Measurements from ENCODE around the gene SORCS3.

The SORCS3 gene

GRCh38 chr10:104899779-104900178 lies 258.7 kb downstream of the SORCS3 start:
- no peak overlapping the region for H3K27ac ChIP-seq
- no peak overlapping the region for H3K9ac ChIP-seq (ENCODE audit: insufficient read length)
- H3K36me3 ChIP-seq (ENCODE audit: insufficient read depth, low read length): no peaks in the 10 kb centered on the region
- H3K4me3 ChIP-seq: no peak overlapping the region
- H3K9me3 ChIP-seq (ENCODE audit: low read depth, low read length): no peaks in the 10 kb centered on the region
- TF ChIP-seq POLR2AphosphoS5 (IDR thresholded peaks at IDR 0.05; ENCODE audit: borderline replicate concordance, low read depth, low read length): no peak
- TF ChIP-seq EZH2 (IDR thresholded peaks at IDR 0.05): no peak
- TF ChIP-seq FOXP2 (optimal IDR thresholded peaks at IDR 0.05; ENCODE audit: control extremely low read depth, extremely low read length, insufficient read depth): no peak
- no peak for DNase-seq (ENCODE audit: low read depth, low spot score)

- H3K4me3 ChIP-seq: no peak overlapping the region
- no peaks in the 10 kb centered on the region for H3K9me3 ChIP-seq (ENCODE audit: low read depth, low read length)
- DNase-seq (ENCODE audit: low read depth, low spot score): no peak
- no peak for TF ChIP-seq FOXP2 (optimal IDR thresholded peaks at IDR 0.05; ENCODE audit: control extremely low read depth, extremely low read length, insufficient read depth)
- no peak for TF ChIP-seq EZH2 (IDR thresholded peaks at IDR 0.05)
- no peak for TF ChIP-seq POLR2AphosphoS5 (IDR thresholded peaks at IDR 0.05; ENCODE audit: borderline replicate concordance, low read depth, low read length)
- no peak overlapping the region for H3K9ac ChIP-seq (ENCODE audit: insufficient read length)
- no peak overlapping the region for H3K27ac ChIP-seq
- H3K36me3 ChIP-seq (ENCODE audit: insufficient read depth, low read length): no peaks in the 10 kb centered on the region
These were observed 262.3 kb downstream of the SORCS3 start for GRCh38 chr10:104903433-104903832.

GRCh38 chr10:104904753-104905323 lies 263.7 kb downstream of the SORCS3 start:
- Histone ChIP-seq H3K36me3 (ENCODE audit: insufficient read depth, low read length) (no peaks in the 10 kb centered on the region), H3K9ac (ENCODE audit: insufficient read length) (no peak overlapping the region), H3K27ac (no peak overlapping the region), H3K9me3 (ENCODE audit: low read depth, low read length) (no peaks in the 10 kb centered on the region), H3K4me3 (no peak overlapping the region)
- no peak for DNase-seq (ENCODE audit: low read depth, low spot score)
- TF ChIP-seq FOXP2 (optimal IDR thresholded peaks at IDR 0.05; ENCODE audit: control extremely low read depth, extremely low read length, insufficient read depth): no peak
- no peak for TF ChIP-seq POLR2AphosphoS5 (IDR thresholded peaks at IDR 0.05; ENCODE audit: borderline replicate concordance, low read depth, low read length)
- TF ChIP-seq EZH2 (IDR thresholded peaks at IDR 0.05): no peak

GRCh38 chr10:104906112-104906511 lies 265.0 kb downstream of the SORCS3 start:
- Histone ChIP-seq H3K27ac (no peak overlapping the region), H3K9ac (ENCODE audit: insufficient read length) (no peak overlapping the region), H3K9me3 (ENCODE audit: low read depth, low read length) (no peaks in the 10 kb centered on the region), H3K4me3 (no peak overlapping the region), H3K36me3 (ENCODE audit: insufficient read depth, low read length) (no peaks in the 10 kb centered on the region)
- TF ChIP-seq POLR2AphosphoS5 (IDR thresholded peaks at IDR 0.05; ENCODE audit: borderline replicate concordance, low read depth, low read length): no peak
- no peak for TF ChIP-seq FOXP2 (optimal IDR thresholded peaks at IDR 0.05; ENCODE audit: control extremely low read depth, extremely low read length, insufficient read depth)
- no peak for TF ChIP-seq EZH2 (IDR thresholded peaks at IDR 0.05)
- no peak for DNase-seq (ENCODE audit: low read depth, low spot score)

GRCh38 chr10:104907521-104907920 lies 266.4 kb downstream of the SORCS3 start:
- Histone ChIP-seq H3K9ac (ENCODE audit: insufficient read length) (no peak overlapping the region), H3K36me3 (ENCODE audit: insufficient read depth, low read length) (no peaks in the 10 kb centered on the region), H3K27ac (no peak overlapping the region), H3K4me3 (no peak overlapping the region), H3K9me3 (ENCODE audit: low read depth, low read length) (no peaks in the 10 kb centered on the region)
- no peak for DNase-seq (ENCODE audit: low read depth, low spot score)
- TF ChIP-seq FOXP2 (optimal IDR thresholded peaks at IDR 0.05; ENCODE audit: control extremely low read depth, extremely low read length, insufficient read depth) (no peak), POLR2AphosphoS5 (IDR thresholded peaks at IDR 0.05; ENCODE audit: borderline replicate concordance, low read depth, low read length) (no peak), EZH2 (IDR thresholded peaks at IDR 0.05) (no peak)

GRCh38 chr10:104908581-104908980 lies 267.5 kb downstream of the SORCS3 start:
- TF ChIP-seq FOXP2 (optimal IDR thresholded peaks at IDR 0.05; ENCODE audit: control extremely low read depth, extremely low read length, insufficient read depth) (no peak), EZH2 (IDR thresholded peaks at IDR 0.05) (no peak)
- Histone ChIP-seq H3K4me3 (no peak overlapping the region), H3K9ac (ENCODE audit: insufficient read length) (no peak overlapping the region), H3K27ac (no peak overlapping the region), H3K36me3 (ENCODE audit: insufficient read depth, low read length) (no peaks in the 10 kb centered on the region), H3K9me3 (ENCODE audit: low read depth, low read length) (no peaks in the 10 kb centered on the region)
- DNase-seq (ENCODE audit: low read depth, low spot score): no peak

- DNase-seq (ENCODE audit: low read depth, low spot score): no peak
- H3K9me3 ChIP-seq (ENCODE audit: low read depth, low read length): no peaks in the 10 kb centered on the region
- H3K4me3 ChIP-seq: no peak overlapping the region
- H3K36me3 ChIP-seq (ENCODE audit: insufficient read depth, low read length): no peaks in the 10 kb centered on the region
- TF ChIP-seq FOXP2 (optimal IDR thresholded peaks at IDR 0.05; ENCODE audit: control extremely low read depth, extremely low read length, insufficient read depth): no peak
- TF ChIP-seq EZH2 (IDR thresholded peaks at IDR 0.05): no peak
- no peak for TF ChIP-seq POLR2AphosphoS5 (IDR thresholded peaks at IDR 0.05; ENCODE audit: borderline replicate concordance, low read depth, low read length)
- no peak overlapping the region for H3K27ac ChIP-seq
- no peak overlapping the region for H3K9ac ChIP-seq (ENCODE audit: insufficient read length)
These were observed 269.6 kb downstream of the SORCS3 start for GRCh38 chr10:104910712-104911111.

GRCh38 chr10:104913390-104913789 lies 272.3 kb downstream of the SORCS3 start:
- Histone ChIP-seq H3K36me3 (ENCODE audit: insufficient read depth, low read length) (no peaks in the 10 kb centered on the region), H3K4me3 (no peak overlapping the region), H3K27ac (no peak overlapping the region), H3K9me3 (ENCODE audit: low read depth, low read length) (no peaks in the 10 kb centered on the region), H3K9ac (ENCODE audit: insufficient read length) (no peak overlapping the region)
- TF ChIP-seq POLR2AphosphoS5 (IDR thresholded peaks at IDR 0.05; ENCODE audit: borderline replicate concordance, low read depth, low read length) (no peak), FOXP2 (optimal IDR thresholded peaks at IDR 0.05; ENCODE audit: control extremely low read depth, extremely low read length, insufficient read depth) (no peak), EZH2 (IDR thresholded peaks at IDR 0.05) (no peak)
- DNase-seq (ENCODE audit: low read depth, low spot score): no peak

- Histone ChIP-seq H3K9me3 (ENCODE audit: low read depth, low read length) (no peaks in the 10 kb centered on the region), H3K4me3 (no peak overlapping the region), H3K27ac (no peak overlapping the region), H3K36me3 (ENCODE audit: insufficient read depth, low read length) (no peaks in the 10 kb centered on the region), H3K9ac (ENCODE audit: insufficient read length) (no peak overlapping the region)
- no peak for DNase-seq (ENCODE audit: low read depth, low spot score)
- no peak for TF ChIP-seq FOXP2 (optimal IDR thresholded peaks at IDR 0.05; ENCODE audit: control extremely low read depth, extremely low read length, insufficient read depth)
- TF ChIP-seq POLR2AphosphoS5 (IDR thresholded peaks at IDR 0.05; ENCODE audit: borderline replicate concordance, low read depth, low read length): no peak
These were observed 279.4 kb downstream of the SORCS3 start for GRCh38 chr10:104920476-104920875.
